Spleen (tissue), 7 donors: ENCODE data around the gene NECTIN4.
"Not testable (repeated sequence)": the region's sequence is repeated elsewhere in the genome, so short reads cannot be mapped to it uniquely, and the experiment has no call there.

Experiments
- POLR2AphosphoS5 ChIP-seq, 3 donors: sonication (generic); formaldehyde crosslinking; IDR thresholded peaks; one replicate each; pipeline ENCODE4 v1.5.1; 2017; ENCODE audit warnings: antibody characterized with exemption in 3 of 3
- TF ChIP-seq, protein P1 (sequence below), 11 experiments: fragments of 200-600 bp in 7 of 11; fragments of 450-650 bp in 4 of 11; sonication (generic) in 4 of 11; IDR thresholded peaks in 8 of 11; conservative IDR thresholded peaks in 3 of 11; 1 replicate in 7 of 11; 2 replicates in 4 of 11; pipeline versions ENCODE4 v1.4.0 to v1.8.0; 2016 to 2021; ENCODE audit warnings: antibody characterized with exemption in 11 of 11, inconsistent platforms in 4 of 11, mild to moderate bottlenecking in 1 of 11
- donor health status: DM: no; HTN: no; CAD: no; lungs with moderate emphysema.
- donor health status: DM: no; HTN: no; CAD: no.
- donor health status: DM: no; HTN: no; CAD: no.

DNA sequence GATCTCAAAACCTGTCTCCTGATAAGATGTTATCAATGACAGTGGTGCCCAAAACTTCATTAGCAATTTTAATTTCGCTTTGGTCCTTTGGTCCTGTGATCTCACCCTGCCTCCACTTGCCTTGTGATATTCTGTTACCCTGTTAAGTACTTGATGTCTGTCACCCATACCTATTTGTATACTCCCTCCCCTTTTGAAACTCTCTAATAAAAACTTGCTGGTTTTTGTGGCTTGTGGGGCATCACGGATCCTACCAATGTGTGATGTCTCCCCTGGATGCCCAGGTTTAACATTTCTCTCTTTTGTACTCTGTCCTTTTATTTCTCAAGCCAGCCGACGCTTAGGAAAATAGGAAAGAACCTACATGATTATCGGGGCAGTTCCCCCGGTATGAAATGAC, 25.4 kb downstream of the NECTIN4 start:
- not testable (repeated sequence) for TF ChIP-seq POLR2AphosphoS5 (IDR thresholded peaks at IDR 0.05)
- TF ChIP-seq, protein P1, sequence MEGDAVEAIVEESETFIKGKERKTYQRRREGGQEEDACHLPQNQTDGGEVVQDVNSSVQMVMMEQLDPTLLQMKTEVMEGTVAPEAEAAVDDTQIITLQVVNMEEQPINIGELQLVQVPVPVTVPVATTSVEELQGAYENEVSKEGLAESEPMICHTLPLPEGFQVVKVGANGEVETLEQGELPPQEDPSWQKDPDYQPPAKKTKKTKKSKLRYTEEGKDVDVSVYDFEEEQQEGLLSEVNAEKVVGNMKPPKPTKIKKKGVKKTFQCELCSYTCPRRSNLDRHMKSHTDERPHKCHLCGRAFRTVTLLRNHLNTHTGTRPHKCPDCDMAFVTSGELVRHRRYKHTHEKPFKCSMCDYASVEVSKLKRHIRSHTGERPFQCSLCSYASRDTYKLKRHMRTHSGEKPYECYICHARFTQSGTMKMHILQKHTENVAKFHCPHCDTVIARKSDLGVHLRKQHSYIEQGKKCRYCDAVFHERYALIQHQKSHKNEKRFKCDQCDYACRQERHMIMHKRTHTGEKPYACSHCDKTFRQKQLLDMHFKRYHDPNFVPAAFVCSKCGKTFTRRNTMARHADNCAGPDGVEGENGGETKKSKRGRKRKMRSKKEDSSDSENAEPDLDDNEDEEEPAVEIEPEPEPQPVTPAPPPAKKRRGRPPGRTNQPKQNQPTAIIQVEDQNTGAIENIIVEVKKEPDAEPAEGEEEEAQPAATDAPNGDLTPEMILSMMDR (IDR thresholded peaks at IDR 0.05 in 8 of 11, conservative IDR thresholded peaks at IDR 0.05 in 3 of 11): not testable (repeated sequence)
